Measurements from ENCODE around the gene MRPL45.

The MRPL45 gene

DNA sequence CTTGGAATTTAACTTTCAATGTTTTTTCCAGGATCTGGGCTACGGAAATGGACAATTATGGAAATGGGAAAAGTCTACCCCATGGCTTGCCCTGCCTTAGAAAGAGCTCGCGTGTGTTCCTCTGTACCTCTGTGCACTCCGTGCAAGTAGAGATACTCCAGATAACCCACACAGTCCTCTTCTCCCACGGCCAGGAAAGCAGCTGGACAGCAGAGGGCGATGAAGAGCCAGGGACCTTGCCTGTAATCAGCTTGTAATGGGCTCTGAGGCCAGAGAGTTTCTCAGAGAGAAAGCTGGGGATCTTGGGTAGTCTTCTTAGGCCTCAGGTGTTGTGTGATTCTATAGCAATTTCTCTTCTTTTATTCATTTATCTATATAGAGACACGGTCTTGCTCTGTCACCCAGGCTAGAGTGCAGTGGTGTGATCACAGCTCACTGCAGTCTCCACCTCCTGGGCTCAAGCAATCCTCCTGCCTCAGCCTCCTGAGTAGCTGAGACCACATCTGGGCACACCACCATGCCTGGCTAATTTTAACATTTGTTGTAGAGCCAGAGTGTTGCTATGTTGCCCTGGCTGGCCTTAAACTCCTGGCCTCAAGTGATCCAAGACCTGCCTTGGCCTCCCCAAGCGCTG lies 52.2 kb downstream of the MRPL45 start:
- peak; percentile 66 for DNase-seq (ENCODE audit: low read depth)

DNA sequence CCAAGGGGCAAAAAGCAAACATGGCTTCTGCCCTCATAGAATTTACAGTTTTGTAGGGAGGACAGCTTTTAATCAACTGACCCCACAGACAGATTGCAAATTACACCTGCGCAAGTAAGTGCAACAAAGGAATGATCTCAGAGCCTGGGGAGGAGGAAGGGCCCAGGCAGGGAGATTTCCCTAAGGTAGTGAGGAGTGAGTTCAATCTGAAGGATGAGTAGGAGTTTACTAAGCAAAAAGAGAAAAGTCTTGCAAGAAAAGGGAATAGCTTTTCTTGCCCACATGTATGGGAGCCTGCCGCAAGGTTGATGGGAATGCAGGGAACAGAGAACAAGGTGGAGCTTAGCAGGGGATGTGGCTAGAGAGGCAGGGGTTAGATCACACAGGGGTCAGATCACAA lies 53.1 kb downstream of the MRPL45 start:
- no peak for DNase-seq (ENCODE audit: low read depth)

DNA sequence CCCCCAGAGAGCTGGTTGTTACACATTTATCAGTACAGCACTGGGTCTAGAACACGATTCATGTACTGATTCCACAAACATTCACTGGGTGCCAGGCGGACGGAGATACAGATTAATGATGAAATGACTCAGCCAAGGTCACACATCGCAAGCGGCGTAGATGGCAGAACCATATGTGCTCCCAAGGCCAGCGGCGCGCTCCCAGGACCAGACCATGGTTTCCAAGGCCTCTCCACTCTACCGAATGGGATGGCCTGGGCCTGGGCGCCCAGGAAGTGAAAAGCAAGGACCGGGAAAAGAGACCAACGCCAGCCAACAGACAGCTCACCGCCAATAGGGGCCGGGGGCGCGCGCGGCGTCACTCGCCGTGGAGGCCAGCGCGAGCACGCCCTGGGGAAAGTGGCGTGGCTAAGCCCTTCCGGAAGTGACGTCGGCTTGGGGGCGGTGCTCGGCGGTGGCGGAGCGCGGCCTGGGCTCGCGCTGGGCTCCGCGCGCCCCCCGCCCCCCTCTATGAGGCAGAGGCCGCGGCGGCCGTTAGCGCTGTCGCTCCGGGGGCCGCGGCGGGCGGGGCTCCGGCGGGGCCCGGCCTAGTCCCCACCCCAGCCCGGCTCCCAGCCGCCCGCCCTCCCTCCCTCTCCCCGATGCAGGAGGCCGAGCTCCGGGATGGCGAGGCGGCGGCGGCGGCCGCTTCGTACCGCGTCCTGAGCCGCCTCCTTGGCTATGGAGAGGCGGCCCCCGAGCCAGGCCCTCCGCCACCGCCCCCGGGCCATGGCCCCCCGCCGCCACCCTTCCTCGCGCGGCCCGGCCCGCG lies 54.6 kb downstream of the MRPL45 start, which contains the start of gene SOCS7:
Gene SOCS7 (plus strand): TSS at position 433 of the 811 bp plus-strand sequence. CDS start 209 bp downstream, at position 642.
- DNase-seq (ENCODE audit: low read depth), result peak; percentile 87

DNA sequence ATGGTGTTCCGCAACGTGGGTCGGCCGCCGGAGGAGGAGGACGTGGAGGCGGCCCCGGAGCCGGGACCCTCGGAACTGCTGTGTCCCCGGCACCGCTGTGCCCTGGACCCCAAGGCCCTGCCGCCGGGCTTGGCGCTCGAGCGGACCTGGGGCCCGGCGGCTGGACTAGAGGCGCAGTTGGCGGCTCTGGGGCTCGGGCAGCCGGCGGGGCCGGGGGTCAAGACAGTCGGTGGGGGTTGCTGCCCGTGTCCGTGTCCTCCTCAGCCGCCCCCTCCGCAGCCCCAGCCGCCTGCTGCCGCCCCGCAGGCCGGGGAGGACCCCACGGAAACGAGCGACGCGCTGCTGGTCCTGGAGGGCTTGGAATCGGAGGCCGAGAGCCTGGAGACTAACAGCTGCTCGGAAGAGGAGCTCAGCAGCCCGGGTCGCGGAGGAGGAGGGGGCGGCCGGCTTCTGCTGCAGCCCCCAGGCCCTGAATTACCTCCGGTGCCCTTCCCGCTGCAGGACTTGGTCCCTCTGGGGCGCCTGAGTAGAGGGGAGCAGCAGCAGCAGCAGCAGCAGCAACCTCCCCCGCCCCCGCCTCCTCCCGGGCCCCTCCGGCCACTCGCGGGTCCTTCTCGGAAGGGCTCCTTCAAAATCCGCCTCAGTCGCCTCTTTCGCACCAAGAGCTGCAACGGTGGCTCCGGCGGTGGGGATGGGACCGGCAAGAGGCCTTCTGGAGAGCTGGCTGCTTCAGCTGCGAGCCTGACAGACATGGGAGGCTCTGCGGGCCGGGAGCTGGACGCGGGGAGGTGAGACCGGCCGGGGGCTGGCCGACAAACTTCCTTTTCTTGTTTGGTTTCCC lies 55.5 kb downstream of the MRPL45 start:
- DNase-seq (ENCODE audit: low read depth), result no peak

DNA sequence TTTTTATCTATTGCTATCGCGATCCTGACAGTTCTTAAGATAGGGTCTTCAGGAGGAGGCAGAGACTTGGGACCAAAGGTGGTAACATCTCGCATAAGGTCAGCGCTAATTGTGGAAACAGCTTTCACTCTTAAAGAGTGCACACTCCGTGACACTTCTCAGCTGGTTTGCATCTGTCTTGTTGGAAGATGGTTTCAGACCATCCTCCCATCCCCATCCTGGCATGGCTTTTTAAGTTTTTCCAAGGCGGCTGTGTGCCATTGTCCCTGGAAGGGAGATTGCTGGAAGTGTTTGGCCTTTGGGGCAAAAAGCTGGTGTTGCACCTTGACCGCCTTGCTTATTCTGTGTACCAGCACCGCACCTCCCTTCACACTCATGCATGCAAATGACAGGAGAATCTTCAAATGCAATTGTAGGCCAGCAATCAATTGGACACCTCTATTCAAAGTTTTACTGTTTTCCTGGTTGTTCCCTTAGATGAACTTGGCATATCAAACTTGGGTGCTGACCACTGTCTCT lies 56.2 kb downstream of the MRPL45 start:
- no peak for DNase-seq (ENCODE audit: low read depth)

DNA sequence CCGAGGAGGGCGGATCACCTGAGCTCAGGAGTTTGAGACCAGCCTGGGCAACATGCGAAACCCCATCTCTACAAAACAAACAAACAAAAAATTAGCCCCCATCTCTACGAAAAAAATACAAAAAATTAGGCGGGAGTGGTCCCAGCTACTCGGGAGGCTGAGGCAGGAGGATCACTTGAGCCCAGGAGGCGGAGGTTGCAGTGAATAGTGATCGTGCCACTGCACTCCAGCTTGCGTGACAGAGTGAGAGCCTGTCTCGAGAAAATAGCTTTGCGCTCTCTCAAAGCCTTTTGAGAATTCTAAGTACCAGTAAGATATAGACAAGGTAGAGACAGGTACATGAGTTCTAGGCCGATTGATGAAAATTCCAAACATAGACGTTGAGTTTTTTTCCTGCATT lies 56.7 kb downstream of the MRPL45 start:
- DNase-seq (ENCODE audit: low read depth), result no peak

DNA sequence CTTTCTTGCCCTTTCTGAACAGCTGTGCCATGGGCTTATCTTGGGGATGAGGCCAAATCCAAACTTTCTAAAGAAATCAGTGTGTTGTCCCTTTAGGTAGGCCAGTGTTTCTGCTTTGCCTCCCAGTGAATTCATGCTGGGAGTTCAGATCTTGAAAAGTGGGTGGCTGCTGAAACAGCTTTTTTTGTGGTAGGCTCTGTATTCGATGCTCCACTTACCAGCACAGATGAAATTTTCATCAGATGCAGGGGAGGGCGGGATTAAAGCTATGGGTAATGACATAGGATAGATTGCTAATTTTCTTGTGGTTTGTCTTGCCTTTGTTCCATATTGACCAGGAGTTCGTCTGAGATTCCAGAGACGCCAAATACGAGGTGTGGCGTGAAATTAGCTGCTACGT lies 57.5 kb downstream of the MRPL45 start:
- no peak for DNase-seq (ENCODE audit: low read depth)

DNA sequence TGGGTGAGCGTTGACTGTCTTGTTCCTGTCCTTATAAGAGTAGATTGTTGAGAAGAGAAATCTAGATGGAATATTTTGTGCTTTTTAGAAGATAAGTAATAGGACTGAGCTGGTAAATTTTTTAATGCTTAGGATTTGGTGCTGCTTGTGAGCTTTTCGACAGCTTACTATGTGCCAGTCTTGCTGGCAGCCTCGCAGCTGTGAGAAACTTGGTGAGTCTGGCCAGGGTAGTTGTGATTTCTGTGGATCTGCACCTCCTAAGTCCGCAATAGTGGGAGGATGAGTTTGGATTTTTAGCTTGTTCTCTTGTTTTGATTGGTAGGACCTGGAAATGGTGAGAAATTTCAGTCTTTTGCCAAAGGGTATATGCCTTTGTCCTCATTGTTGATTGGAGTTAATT lies 58.3 kb downstream of the MRPL45 start:
- DNase-seq (ENCODE audit: low read depth), result no peak

DNA sequence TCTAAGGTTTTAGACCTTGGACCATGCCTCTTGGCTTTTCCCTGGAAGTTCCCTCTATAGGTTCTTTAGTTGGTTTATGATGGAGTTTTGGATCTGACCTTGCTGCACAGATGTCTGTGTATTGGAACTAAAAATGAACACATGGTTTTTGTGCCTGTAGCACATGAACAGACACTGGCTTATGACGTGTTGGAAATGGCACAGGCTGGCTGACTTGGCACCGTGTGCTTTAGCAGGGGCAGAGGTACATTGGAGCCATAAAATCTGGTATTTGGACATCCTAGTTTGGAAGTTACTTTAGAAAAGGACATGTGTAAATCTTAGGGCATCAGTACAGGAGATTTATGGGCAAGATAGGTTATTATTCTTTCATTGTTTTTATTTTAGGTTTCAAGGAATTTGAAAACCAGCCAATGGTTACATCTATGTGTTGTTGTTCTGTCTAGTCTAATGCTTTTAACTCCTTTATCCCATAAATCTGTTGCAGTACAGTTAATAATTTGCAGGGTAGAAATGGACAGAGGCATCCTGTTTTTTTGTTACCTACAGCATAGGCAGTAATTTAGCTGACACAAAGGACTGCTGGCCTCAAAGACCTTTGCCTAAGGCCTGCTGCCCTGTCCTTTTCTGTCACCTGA lies 60.6 kb downstream of the MRPL45 start:
- DNase-seq (ENCODE audit: low read depth), result no peak

DNA sequence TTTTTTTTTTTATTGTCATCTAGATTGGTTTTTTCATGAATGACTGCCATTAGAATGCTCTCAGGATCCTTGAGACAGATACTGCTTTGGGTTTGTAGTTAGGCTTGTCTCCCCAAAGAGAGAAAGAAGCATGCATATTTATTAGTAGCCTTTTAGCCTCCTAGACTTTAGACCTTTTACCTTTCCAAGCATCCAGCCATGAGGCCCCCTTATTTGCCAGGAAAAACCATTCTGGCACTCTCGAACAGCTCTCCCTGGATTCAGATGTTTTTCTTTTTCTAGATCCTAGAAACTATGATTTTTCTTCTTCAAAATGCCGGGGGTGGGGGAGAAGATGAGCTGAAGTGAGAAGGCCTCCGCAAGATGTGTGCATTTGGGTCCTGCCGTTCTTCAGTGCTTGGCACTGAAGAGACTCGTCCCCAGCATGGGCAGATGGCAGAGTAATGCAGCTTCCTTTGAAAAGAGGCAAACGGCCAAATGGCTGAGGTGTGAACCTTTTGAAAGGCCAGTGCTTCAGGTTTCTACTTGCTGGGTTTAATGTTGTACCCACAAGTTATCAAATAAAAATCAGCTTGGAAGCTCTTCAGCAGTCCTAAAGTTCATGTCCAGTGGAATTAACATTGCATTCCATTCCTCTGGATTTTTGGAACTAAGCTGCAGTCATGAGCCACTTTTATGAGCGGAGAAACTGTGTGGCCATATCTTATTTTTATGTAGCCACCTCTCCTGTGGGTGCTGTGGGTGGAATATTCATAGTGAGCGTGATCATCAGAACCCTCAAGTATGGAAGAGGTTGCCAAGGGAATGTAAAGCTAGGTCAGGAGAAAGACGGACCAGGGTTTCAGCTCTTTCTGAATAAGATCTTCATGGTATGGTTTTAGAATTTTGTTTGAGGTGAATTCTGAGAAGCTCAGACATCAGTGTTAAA lies 61.9 kb downstream of the MRPL45 start:
- no peak for DNase-seq (ENCODE audit: low read depth)

DNA sequence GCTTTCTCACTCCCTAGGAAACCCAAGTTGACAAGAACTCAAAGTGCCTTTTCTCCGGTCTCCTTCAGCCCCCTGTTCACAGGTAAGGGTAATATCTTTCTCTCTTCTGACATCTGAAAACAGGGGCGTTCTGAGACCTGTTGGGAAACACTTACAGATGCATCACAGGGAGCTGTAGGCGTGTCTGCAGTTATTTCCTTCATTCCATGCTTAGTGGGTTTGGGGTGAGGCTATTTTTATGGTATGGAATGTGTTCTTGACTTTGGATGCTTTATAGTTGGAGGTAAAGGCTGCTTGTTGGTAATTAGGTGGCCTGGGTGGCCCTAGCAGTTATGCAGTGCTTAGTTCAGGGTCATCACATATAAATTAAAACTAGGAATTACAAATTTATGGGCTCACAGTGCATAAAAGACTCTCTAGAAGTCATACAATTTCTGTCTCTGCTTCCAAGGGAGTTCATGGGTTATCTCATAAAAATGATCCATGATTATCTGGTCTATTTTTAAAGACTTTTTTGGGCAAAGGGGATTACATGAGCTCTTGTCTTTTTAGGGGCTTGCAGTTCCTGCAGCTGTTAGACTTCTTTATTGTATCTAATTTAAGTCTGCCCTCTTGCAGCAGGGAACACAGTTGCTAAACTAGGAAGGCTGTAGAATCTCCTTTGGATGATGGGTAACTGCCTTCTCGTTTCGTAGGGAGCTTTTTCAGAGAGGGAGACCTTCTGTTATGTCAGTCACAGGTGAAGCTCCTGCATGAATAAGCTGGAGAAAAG lies 64.9 kb downstream of the MRPL45 start:
- no peak for DNase-seq (ENCODE audit: low read depth)

DNA sequence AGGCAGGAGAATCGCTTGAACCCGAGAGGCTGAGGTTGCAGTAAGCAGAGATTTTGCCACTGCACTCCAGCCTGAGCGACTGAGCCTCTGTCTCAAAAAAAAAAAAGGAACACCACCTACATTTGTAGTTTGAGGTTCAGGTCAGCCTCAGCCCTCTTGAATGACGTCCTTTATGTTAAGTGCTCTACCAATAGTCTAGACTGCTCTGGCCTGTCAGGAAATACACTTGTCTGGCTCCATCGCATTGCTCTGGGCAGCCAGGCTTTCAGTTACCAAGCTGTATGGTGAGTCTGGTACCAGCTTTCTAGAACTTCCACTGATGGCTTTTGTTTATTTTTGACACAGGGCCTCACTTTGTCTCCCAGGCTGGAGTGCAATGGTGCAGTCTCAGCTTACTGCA lies 66.0 kb downstream of the MRPL45 start:
- no peak for DNase-seq (ENCODE audit: low read depth)

DNA sequence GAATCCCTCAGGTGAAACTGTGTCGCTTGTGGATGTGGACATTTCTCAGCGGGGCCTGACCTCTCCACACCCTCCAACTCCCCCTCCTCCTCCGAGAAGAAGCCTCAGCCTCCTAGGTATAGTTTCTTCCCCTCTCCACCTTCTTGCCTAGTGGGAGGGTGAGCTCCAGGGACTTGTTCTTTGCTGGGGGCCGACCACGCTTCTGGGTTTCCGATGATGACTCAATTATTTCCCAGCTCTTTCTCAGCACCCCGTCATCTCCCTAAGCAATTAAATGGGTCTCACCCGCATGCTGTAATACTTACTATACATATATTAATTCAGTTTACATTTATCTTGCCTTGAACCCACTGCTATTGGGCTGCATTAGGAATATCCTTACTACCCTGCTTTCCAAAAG lies 67.8 kb downstream of the MRPL45 start:
- DNase-seq (ENCODE audit: low read depth), result no peak

DNA sequence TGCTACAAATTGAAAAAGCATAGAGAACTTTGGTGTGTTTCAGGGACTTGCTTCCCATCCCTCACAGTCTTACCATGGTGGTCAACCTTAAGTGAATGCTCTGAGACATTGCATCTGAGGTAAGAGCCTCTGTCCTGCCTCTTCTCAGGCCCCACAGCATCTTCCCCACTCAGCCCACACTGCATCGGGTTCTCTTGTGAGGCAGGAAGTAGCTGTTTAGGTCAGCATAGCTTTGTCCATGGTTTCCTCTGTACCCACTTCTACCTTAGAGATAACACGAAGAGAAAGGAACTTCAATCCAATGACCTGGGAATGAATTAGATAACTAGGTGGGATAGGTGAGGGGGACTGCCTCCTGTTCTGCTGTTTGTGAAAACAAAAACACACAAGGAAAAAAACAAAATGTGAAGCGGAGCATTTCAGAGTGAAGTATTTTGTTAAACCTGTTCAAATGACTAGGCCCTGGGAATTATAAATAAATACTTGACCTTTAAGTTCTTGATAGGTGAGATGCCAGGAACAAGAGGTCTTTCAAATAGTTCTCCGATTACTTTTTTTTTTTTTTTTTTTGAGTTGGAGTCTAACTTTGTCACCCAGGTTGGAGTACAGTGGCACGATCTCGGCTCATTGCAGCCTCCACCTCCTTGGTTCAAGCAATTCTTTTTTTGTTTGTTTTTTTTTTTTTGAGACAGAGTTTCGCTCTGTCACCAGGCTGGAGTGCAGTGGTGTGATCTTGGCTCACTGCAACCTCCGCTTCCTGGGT lies 72.3 kb downstream of the MRPL45 start:
- no peak for DNase-seq (ENCODE audit: low read depth)

Measured in activated T-helper 1 cell treated with Interleukin-2 at 50 U/mL for 16 hours (primary cell).